ENCODE data around the gene MYO18A. TPM values are rescaled to one million over a fixed set of nuclear protein-coding genes. Genes with fewer than 3 reads are reported as not detected.

The MYO18A gene
- total RNA-seq, 1 donor from 2014 or later = 36.6 TPM

GRCh38 chr17:29080965-29081364 lies 99.2 kb downstream of the MYO18A start:
- no peak overlapping the region for H3K27ac Mint-ChIP-seq
- no peak overlapping the region for H3K4me3 Mint-ChIP-seq
- H3K4me1 Mint-ChIP-seq = no peaks in the 10 kb centered on the region
- DNase-seq = no peak
- H3K9me3 Mint-ChIP-seq = no peaks in the 10 kb centered on the region
- H3K27me3 Mint-ChIP-seq = no peaks in the 10 kb centered on the region
- intact Hi-C loops (cut with micrococcal nuclease) = no loop called here
- H3K36me3 Mint-ChIP-seq (ENCODE audit: low read depth) = peaks cover 21% of the 10 kb centered on the region

DNA sequence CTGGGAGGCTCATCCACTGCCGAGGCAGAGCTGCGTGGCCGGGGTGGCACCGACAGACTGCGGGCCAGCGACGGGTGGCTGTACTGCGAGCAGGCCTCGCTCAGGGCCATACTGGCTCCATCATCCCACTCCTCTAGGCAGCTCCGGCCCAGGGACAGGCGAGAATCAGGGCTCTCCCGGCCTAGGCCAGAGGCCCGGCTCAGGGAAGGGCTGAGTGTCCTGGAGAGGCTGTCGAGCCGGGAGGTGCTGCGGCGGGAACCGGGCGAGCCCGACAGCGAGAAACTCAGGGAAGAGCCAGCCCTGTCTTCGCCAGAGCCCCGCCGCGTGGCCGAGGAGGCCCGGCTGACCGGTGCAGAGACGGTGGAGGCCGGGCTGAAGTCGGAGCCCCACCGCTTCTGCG lies 99.9 kb downstream of the MYO18A start:
- intact Hi-C loops (cut with micrococcal nuclease) = no loop called here
- H3K36me3 Mint-ChIP-seq (ENCODE audit: low read depth) = peaks cover 20% of the 10 kb centered on the region
- no peaks in the 10 kb centered on the region for H3K9me3 Mint-ChIP-seq
- H3K4me1 Mint-ChIP-seq = no peaks in the 10 kb centered on the region
- no peak overlapping the region for H3K4me3 Mint-ChIP-seq
- no peak for DNase-seq
- no peak overlapping the region for H3K27ac Mint-ChIP-seq
- no peaks in the 10 kb centered on the region for H3K27me3 Mint-ChIP-seq

GRCh38 chr17:29079887-29080286 lies 100.3 kb downstream of the MYO18A start:
- no peaks in the 10 kb centered on the region for H3K4me1 Mint-ChIP-seq
- no peak for DNase-seq
- H3K4me3 Mint-ChIP-seq = no peak overlapping the region
- H3K27me3 Mint-ChIP-seq = no peaks in the 10 kb centered on the region
- no peak overlapping the region for H3K27ac Mint-ChIP-seq
- H3K36me3 Mint-ChIP-seq (ENCODE audit: low read depth) = peaks cover 18% of the 10 kb centered on the region
- intact Hi-C loops (cut with micrococcal nuclease) = no loop called here
- H3K9me3 Mint-ChIP-seq = no peaks in the 10 kb centered on the region

DNA sequence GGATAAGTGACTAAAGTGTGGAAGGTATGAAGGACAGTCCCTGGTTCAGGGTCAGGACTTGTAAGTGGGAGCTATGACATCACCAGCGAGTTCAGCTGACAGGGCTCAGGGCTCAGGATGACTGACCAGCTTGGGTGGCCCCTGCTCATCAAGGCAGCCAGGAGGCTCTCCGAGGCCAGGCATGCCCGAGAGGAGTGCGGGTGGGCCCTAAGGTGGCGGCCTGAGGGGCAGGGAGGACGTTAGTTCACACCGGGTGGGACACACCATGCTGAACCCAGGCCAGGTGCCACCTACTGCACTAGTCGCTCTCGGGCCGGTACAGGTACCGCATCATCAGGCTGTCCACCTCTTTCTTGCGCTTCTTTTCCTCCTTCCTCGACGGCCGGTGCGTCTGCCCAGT lies 100.8 kb downstream of the MYO18A start:
- H3K4me3 Mint-ChIP-seq = no peak overlapping the region
- intact Hi-C loops (cut with micrococcal nuclease) = no loop called here
- peaks cover 18% of the 10 kb centered on the region for H3K36me3 Mint-ChIP-seq (ENCODE audit: low read depth)
- H3K4me1 Mint-ChIP-seq = no peaks in the 10 kb centered on the region
- no peak overlapping the region for H3K27ac Mint-ChIP-seq
- no peak for DNase-seq
- no peaks in the 10 kb centered on the region for H3K9me3 Mint-ChIP-seq
- no peaks in the 10 kb centered on the region for H3K27me3 Mint-ChIP-seq

DNA sequence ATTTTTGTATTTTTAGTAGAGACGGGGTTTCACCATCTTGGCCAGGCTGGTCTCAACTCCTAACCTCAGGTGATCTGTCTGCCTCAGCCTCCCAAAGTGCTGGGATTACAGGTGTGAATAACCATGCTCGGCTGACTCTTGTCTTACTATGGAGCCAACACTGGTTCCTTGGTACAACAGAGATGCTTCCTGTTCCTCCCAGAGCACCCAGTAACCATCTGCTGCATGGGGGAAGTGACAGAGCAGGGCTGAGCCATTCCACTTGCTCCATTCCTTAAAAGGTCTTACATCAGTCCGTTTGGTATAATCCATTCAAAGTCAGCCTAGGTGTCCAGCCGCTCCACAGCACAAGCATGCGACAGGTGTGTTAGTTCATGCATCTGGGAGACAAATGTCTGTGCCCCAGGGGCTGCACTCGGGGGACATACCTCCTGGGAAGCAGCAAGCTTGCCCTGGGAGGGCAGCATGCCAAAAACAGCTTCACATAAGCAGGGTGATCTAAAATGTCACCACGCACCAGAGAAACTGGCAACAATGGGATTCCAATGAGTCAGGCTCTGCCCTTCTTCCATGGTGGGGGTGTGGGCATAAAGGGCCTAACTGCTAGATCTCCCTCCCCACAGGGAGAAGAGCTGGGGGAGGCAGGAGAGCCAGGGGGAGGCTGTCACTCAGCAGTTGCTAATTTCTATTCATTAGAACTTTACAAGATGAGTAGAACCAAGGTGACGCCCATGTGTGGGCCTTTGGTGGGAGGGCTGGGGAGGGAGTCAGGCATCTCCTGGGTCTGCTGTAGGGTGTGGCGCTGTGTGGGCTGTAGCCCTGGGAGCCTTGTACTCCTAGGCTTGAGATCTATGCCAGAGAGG lies 101.8 kb downstream of the MYO18A start:
- Mint-ChIP-seq H3K9me3 (no peaks in the 10 kb centered on the region), H3K4me1 (no peaks in the 10 kb centered on the region), H3K4me3 (no peak overlapping the region), H3K27ac (no peak overlapping the region), H3K27me3 (no peaks in the 10 kb centered on the region), H3K36me3 (ENCODE audit: low read depth) (peaks cover 13% of the 10 kb centered on the region)
- DNase-seq = no peak
- intact Hi-C loops (cut with micrococcal nuclease) = no loop called here

DNA sequence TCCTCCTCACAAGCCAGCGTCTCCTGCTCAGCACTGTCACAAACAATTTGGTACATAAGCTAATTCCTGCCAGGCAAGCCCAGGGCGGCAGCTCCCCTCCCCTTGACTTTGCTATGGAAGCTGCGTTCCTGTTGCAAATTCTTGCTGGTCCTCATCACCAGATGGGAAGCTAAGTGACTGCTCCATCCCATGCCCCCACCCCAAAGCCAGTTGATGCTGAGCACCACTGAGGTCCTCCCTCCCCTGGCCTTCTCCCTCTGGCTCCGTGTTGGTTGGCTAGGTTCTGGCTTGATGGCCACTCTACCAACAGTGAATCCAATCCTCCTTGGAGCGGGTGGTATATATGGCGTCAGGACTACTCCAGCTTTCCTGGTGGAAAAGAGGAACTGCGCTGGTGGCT lies 102.9 kb downstream of the MYO18A start:
- H3K27me3 Mint-ChIP-seq = no peaks in the 10 kb centered on the region
- no peaks in the 10 kb centered on the region for H3K9me3 Mint-ChIP-seq
- H3K4me1 Mint-ChIP-seq = no peaks in the 10 kb centered on the region
- intact Hi-C loops (cut with micrococcal nuclease) = no loop called here
- H3K36me3 Mint-ChIP-seq (ENCODE audit: low read depth) = peaks cover 15% of the 10 kb centered on the region
- no peak overlapping the region for H3K27ac Mint-ChIP-seq
- H3K4me3 Mint-ChIP-seq = no peak overlapping the region
- DNase-seq = no peak

DNA sequence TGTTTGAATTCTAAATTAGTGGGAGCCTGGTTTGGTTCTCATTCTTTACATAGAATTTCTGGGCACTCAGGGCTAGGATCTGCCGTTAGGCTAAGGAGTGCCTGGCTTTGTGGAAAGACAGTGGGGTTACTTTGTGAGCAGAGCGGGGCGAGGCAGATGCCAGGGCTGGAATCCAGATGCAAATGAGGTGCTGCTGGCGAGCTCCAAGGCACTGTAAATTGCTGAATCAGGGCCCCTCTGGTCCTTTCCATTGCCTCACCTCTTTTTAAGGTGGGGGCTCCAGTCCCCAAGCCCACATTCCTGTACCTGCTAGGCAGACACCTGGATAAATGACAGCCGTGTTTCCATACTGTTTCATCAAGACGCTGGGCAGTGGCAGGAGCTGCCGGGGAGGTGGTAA lies 103.5 kb downstream of the MYO18A start:
- H3K27me3 Mint-ChIP-seq = no peaks in the 10 kb centered on the region
- no peak overlapping the region for H3K27ac Mint-ChIP-seq
- H3K9me3 Mint-ChIP-seq = no peaks in the 10 kb centered on the region
- peaks cover 14% of the 10 kb centered on the region for H3K36me3 Mint-ChIP-seq (ENCODE audit: low read depth)
- intact Hi-C loops (cut with micrococcal nuclease) = no loop called here
- H3K4me1 Mint-ChIP-seq = no peaks in the 10 kb centered on the region
- DNase-seq = no peak
- no peak overlapping the region for H3K4me3 Mint-ChIP-seq

GRCh38 chr17:29076087-29076486 lies 104.1 kb downstream of the MYO18A start:
- H3K27ac Mint-ChIP-seq = no peak overlapping the region
- intact Hi-C loops (cut with micrococcal nuclease) = no loop called here

DNA sequence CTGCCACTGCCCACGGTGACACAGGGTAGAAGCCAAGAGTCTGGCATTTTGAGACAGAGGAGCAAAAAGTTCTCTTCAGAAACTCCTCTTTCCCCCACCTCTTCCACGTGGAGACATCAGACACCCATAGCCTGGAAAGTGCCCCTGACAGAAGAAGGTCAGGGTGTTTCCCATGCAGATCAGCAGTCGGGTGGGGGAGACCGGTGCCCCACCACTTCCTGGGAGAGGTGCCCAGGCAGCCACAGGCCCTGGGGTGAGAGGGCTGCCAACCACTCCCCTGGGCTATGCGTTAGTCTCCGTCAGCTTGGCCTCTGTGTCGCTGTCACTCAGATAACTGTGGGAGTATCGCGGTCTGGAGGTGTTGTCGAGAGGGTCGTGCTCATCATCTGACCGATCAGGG lies 105.7 kb downstream of the MYO18A start:
- Mint-ChIP-seq H3K9me3 (no peaks in the 10 kb centered on the region), H3K36me3 (ENCODE audit: low read depth) (peaks cover 6% of the 10 kb centered on the region), H3K27ac (no peak overlapping the region), H3K27me3 (no peaks in the 10 kb centered on the region), H3K4me3 (no peak overlapping the region), H3K4me1 (no peaks in the 10 kb centered on the region)
- no peak for DNase-seq
- intact Hi-C loops (cut with micrococcal nuclease) = no loop called here

More at GRCh38 chr17:29076087-29076486, 104.1 kb downstream of the MYO18A start:
- no peak for DNase-seq
- no peaks in the 10 kb centered on the region for H3K9me3 Mint-ChIP-seq
- no peak overlapping the region for H3K4me3 Mint-ChIP-seq
- no peaks in the 10 kb centered on the region for H3K4me1 Mint-ChIP-seq
- peaks cover 9% of the 10 kb centered on the region for H3K36me3 Mint-ChIP-seq (ENCODE audit: low read depth)
- H3K27me3 Mint-ChIP-seq = no peaks in the 10 kb centered on the region

DNA sequence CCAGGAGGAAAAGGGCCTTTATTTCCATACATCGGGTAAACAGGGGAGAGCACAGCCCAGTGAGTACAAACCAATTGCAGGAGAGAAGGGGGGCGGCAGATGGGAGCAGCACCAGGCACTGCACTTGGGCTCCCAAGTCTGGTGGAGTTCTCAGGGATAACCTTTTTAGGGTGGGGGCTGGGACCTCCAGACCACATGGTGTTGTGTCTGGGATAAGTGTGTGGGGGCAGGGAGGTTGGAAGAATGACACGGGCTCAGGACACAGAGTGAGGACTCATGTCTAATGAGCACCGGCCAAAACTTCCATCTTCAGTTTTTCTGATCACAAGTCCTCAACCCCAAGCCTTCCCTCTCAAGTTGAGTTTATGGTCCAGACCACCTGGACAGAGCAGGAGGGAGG lies 106.7 kb downstream of the MYO18A start:
- intact Hi-C loops (cut with micrococcal nuclease) = no loop called here
- Mint-ChIP-seq H3K27me3 (no peaks in the 10 kb centered on the region), H3K9me3 (no peaks in the 10 kb centered on the region), H3K4me1 (no peaks in the 10 kb centered on the region), H3K4me3 (no peak overlapping the region), H3K36me3 (ENCODE audit: low read depth) (peaks cover 6% of the 10 kb centered on the region), H3K27ac (no peak overlapping the region)
- DNase-seq = no peak

GRCh38 chr17:29073045-29073444 lies 107.2 kb downstream of the MYO18A start:
- no peak overlapping the region for H3K4me3 Mint-ChIP-seq
- intact Hi-C loops (cut with micrococcal nuclease) = no loop called here
- H3K9me3 Mint-ChIP-seq = no peaks in the 10 kb centered on the region

GRCh38 chr17:29071303-29071702 lies 108.9 kb downstream of the MYO18A start:
- H3K36me3 Mint-ChIP-seq (ENCODE audit: low read depth) = peaks cover 3% of the 10 kb centered on the region
- H3K9me3 Mint-ChIP-seq = no peaks in the 10 kb centered on the region
- no peaks in the 10 kb centered on the region for H3K27me3 Mint-ChIP-seq
- intact Hi-C loops (cut with micrococcal nuclease) = no loop called here
- H3K4me1 Mint-ChIP-seq = no peaks in the 10 kb centered on the region
- no peak overlapping the region for H3K27ac Mint-ChIP-seq
- no peak overlapping the region for H3K4me3 Mint-ChIP-seq
- no peak for DNase-seq

More at GRCh38 chr17:29073045-29073444, 107.2 kb downstream of the MYO18A start:
- Mint-ChIP-seq H3K36me3 (ENCODE audit: low read depth) (peaks cover 6% of the 10 kb centered on the region), H3K27me3 (no peaks in the 10 kb centered on the region), H3K27ac (no peak overlapping the region), H3K4me1 (no peaks in the 10 kb centered on the region)
- DNase-seq = no peak

- H3K27ac Mint-ChIP-seq = no peak overlapping the region
- H3K4me3 Mint-ChIP-seq = no peak overlapping the region
- H3K9me3 Mint-ChIP-seq = no peaks in the 10 kb centered on the region
- intact Hi-C loops (cut with micrococcal nuclease) = no loop called here
- peaks cover 2% of the 10 kb centered on the region for H3K36me3 Mint-ChIP-seq (ENCODE audit: low read depth)
- H3K4me1 Mint-ChIP-seq = no peaks in the 10 kb centered on the region
- DNase-seq = no peak
- no peaks in the 10 kb centered on the region for H3K27me3 Mint-ChIP-seq
Measured at GRCh38 chr17:29070781-29071180, 109.4 kb downstream of the MYO18A start.

GRCh38 chr17:29070308-29070707 lies 109.9 kb downstream of the MYO18A start:
- Mint-ChIP-seq H3K36me3 (ENCODE audit: low read depth) (peaks cover 2% of the 10 kb centered on the region), H3K4me1 (no peaks in the 10 kb centered on the region), H3K9me3 (no peaks in the 10 kb centered on the region), H3K27ac (no peak overlapping the region), H3K27me3 (no peaks in the 10 kb centered on the region), H3K4me3 (no peak overlapping the region)
- intact Hi-C loops (cut with micrococcal nuclease) = no loop called here
- no peak for DNase-seq

DNA sequence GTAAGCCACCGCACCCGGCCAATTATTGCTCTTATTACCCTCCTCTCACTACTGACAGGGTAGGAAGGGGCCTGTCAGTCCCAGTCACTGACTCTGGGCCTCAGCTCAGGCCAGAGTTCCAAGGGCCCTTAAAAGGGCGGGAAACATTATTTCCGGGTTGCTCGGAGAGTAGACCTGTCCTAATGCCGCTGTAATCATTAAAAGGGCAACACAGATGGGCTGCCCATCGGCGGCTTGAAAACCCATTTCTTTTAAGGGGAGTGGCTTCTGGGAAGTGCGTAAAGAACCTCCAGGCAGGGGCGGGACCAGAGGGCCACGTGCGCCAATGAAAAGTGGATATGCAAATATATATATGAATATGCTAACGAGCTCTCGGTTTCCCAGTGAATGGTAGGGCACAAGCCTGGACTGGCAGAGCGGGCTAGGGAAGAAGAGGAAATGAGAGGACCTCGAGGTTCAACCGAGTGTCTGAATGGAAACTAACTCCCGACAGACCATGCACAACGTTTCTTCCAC lies 110.6 kb downstream of the MYO18A start:
- no peak overlapping the region for H3K4me3 Mint-ChIP-seq
- no peak for DNase-seq
- H3K27ac Mint-ChIP-seq = no peak overlapping the region
- peaks cover 2% of the 10 kb centered on the region for H3K36me3 Mint-ChIP-seq (ENCODE audit: low read depth)
- no peaks in the 10 kb centered on the region for H3K27me3 Mint-ChIP-seq
- no peaks in the 10 kb centered on the region for H3K9me3 Mint-ChIP-seq
- no peaks in the 10 kb centered on the region for H3K4me1 Mint-ChIP-seq
- intact Hi-C loops (cut with micrococcal nuclease) = no loop called here

Measured in activated CD4-positive, alpha-beta T cell treated with anti-CD3 and anti-CD28 coated beads, Interleukin-2, amount 10 ng/mL, durations not matched to agents 24 days and 14 days (primary cell).